Mucosa of rectum (tissue), 2 donors: ENCODE results near the gene DNAJA2.
A peak's percentile ranks its signal among the peaks of the same experiment; 100 is the strongest.
"Not testable (repeated sequence)": the region's sequence is repeated elsewhere in the genome, so short reads cannot be mapped to it uniquely, and the experiment has no call there.

Experiments used
- H3K27ac ChIP-seq, 2 donors: one replicate each; pipeline ENCODE4 v1.7.0; 2013; ENCODE audit warnings: inconsistent platforms in 2 of 2, low read depth in 2 of 2, low read length in 2 of 2
- H3K27me3 ChIP-seq, 2 donors: one replicate each; pipeline ENCODE4 v1.7.0; 2013; ENCODE audit warnings: low read length in 2 of 2; ENCODE audit not compliant: control insufficient read depth in 2 of 2, insufficient read depth in 2 of 2
- H3K36me3 ChIP-seq, 2 donors: one replicate each; pipeline ENCODE4 v1.7.0; 2013; ENCODE audit warnings: low read length in 2 of 2; ENCODE audit not compliant: control insufficient read depth in 2 of 2, insufficient read depth in 2 of 2
- H3K4me1 ChIP-seq, 2 donors: one replicate each; pipeline ENCODE4 v1.7.0; 2013; ENCODE audit warnings: low read length in 2 of 2, mild to moderate bottlenecking in 1 of 2; ENCODE audit not compliant: control insufficient read depth in 2 of 2, insufficient read depth in 2 of 2
- H3K4me3 ChIP-seq, 2 donors: one replicate each; pipeline ENCODE4 v1.7.0; 2013; ENCODE audit warnings: low read length in 2 of 2
- H3K9ac ChIP-seq, 2 donors: one replicate each; pipeline ENCODE4 v1.7.0; 2013; ENCODE audit warnings: low read length in 2 of 2, low read depth in 1 of 2, mild to moderate bottlenecking in 1 of 2
- H3K9me3 ChIP-seq, 2 donors: one replicate each; pipeline ENCODE4 v1.7.0; 2013; ENCODE audit warnings: low read length in 2 of 2; ENCODE audit not compliant: control insufficient read depth in 2 of 2
- donor health status: healthy.
- donor health status: Normal muscosa, but diverticular disease.

Gene DNAJA2

DNA sequence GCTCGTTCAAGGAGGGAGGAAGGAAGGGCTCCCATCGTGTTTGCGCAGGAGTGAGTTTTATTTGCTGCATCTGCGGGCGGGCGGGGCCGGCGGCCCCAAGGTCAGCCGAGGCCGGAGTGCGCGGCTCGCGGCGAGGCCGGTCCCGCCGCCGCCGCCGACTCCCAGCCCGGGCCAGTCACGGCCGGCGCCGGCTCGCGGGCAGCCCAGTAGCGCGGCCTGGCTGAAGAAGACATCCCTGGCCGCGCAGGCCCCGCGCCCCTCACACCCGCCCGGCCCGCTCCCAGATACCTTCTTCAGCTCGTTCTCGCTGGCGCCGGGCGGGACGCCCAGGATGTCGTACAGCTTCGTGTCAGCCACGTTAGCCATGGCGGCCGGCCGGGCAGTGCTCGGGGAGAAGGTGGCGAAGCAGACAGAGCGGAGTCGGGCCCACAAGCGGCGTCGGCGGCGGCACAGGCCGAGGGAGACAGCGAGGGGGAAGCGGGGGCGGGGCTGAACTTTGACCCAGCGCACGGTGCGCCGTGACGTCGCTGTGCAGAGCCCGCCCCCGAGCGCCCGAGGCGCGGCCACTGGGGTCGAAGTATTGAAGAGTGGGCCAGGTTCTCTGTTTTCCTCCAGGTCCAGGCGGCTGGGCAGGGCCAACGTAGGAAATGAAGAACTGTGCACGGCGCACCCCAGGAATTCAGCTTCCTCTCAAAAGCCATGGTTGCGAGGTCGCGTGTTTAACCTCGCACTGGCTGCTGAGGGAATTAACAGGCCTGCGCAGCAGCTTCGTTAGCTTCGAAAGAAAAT lies at the start of gene DNAJA2:
Gene DNAJA2, minus strand, starts transcription at position 468 of the 789 bp plus-strand sequence. Its CDS starts 102 bp downstream, at position 366.
- H3K36me3 ChIP-seq = peaks cover 18% of the 10 kb centered on the region in 2 donors
- no peaks in the 10 kb centered on the region for H3K9me3 ChIP-seq
- peaks cover 16 to 17% of the 10 kb centered on the region in 2 donors for H3K4me1 ChIP-seq
- H3K27ac ChIP-seq = peak within 1 kb of the TSS; percentile 97 to 98
- peak within 1 kb of the TSS; percentile 94 to 96 for H3K9ac ChIP-seq
- H3K4me3 ChIP-seq = peak within 1 kb of the TSS; percentile 90 to 96
- no peaks in the 10 kb centered on the region for H3K27me3 ChIP-seq

DNA sequence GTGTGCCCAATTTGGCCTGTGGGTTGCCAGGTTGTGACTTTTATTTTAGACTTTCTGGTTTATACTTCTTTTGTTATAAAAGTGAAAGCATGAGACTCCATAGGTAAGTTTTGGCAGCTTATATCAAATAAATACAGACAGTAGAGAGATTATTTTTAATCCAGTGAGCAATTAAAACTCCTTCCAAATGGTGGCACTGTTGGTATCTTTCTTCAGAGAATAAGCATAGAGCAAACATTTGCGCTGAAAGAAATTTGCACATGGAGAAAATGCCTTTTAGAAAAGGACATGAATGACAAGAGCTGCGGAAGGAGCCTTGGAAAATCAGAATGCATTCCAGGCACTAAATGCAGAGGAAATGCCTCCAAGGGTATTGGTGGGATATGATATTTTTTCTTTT lies 46.1 kb upstream of the DNAJA2 start:
- Histone ChIP-seq H3K4me1 (no peaks in the 10 kb centered on the region), H3K4me3 (no peak overlapping the region), H3K9me3 (no peaks in the 10 kb centered on the region), H3K36me3 (no peaks in the 10 kb centered on the region), H3K27me3 (no peaks in the 10 kb centered on the region), H3K9ac (no peak overlapping the region), H3K27ac (no peak overlapping the region)

DNA sequence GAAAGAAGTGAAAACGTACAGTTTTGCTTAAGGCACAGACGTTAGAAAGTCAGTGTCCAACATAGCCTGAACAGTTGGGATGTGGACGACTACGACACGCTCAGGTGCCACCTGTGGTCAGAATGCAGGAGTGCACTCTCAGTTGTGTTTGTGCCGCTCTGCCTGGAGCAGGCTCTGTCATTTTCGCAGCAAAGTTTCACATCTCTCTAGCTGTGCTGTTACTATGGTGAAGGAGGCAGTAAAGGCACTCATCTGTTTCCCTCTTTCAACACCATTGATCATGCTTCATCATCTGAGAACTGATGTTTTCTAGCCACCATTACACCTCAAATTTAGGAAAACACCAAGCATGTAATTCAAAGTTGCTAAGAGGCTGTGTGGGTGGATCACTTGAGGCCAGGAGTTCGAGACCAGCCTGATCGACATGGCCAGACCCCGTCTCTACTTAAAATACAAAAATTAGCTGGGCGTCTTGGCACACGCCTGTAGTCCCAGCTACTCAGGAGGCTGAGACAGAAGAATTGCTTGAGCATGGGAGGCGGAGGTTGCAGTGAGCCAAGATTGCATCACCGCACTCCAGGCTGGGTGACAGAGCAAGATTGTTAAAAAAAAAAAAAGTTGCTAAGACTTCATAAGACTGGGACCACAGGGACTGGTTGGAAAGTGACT lies 44.9 kb upstream of the DNAJA2 start:
- H3K9me3 ChIP-seq = no peaks in the 10 kb centered on the region
- no peak overlapping the region for H3K4me3 ChIP-seq
- H3K27me3 ChIP-seq = no peaks in the 10 kb centered on the region
- H3K9ac ChIP-seq = no peak overlapping the region
- H3K27ac ChIP-seq = no peak overlapping the region
- no peaks in the 10 kb centered on the region for H3K4me1 ChIP-seq
- H3K36me3 ChIP-seq = no peaks in the 10 kb centered on the region

DNA sequence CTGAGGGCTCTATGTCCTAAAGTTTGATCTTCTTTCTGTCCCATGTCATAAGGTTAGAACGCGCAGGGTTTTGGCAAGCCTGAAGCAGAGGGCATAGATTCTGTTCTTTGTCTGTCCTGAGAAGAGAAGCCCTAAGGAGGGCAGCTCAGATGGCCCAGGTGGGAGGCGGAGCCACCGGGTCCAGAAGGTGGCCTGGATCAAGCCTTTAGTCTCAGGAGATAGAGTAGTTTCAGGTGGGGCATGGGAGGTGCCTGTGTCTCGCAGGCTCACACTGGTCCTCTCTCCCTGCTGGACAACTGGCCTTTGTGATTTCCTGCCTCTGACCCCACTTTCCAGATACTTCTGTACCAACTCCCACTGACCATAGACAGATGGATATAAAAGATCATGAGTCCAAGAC lies 44.2 kb upstream of the DNAJA2 start:
- Histone ChIP-seq H3K27me3 (no peaks in the 10 kb centered on the region), H3K9ac (no peak overlapping the region), H3K9me3 (no peaks in the 10 kb centered on the region), H3K36me3 (no peaks in the 10 kb centered on the region), H3K4me3 (no peak overlapping the region), H3K27ac (no peak overlapping the region), H3K4me1 (no peaks in the 10 kb centered on the region)

DNA sequence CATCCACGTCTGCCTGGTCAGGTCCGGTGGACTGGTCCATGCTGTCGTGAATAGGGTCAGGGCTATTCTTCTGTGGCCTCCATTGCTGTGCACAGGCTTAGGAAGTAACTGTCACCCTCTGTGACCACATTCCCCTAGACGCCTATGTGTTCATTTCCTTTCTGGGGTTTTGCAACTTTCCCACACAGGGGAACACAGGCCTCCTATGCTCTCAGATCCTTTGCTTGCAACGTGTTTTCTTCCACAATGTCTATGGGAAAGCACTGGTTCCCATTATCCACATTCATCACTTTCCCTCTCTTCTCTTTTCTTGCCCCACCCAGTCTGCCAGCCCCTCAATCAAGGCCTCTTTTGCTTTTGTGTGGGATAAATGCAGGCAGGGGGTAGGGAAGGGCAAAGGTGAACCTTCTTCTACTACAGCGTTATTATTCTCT lies 43.2 kb upstream of the DNAJA2 start:
- Histone ChIP-seq H3K36me3 (no peaks in the 10 kb centered on the region), H3K27me3 (no peaks in the 10 kb centered on the region), H3K27ac (no peak overlapping the region), H3K4me3 (no peak overlapping the region), H3K9ac (no peak overlapping the region), H3K4me1 (no peaks in the 10 kb centered on the region), H3K9me3 (no peaks in the 10 kb centered on the region)

DNA sequence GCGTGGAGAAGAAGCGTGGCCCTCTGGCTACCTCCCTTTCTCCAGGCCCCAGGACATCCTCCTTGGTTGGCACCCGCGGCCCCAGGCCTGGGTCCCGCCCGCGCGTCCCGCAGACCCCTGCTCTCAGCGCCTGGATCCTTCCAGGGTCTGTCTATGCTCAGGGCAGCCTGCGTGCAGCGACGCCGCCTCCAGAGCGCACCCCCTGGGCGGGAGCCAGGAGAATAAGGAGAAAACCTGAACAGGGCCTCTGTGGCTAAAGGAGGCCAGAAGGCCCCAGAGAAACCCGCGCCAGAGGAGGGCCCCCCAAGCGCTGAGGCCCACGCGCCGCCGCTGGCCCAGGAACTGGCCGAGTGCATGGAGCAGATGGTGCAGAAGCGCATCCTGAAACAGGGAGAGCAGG lies 40.4 kb upstream of the DNAJA2 start:
- Histone ChIP-seq H3K27ac (no peak overlapping the region), H3K9ac (no peak overlapping the region), H3K27me3 (no peaks in the 10 kb centered on the region), H3K4me1 (no peaks in the 10 kb centered on the region), H3K4me3 (no peak overlapping the region), H3K9me3 (no peaks in the 10 kb centered on the region), H3K36me3 (no peaks in the 10 kb centered on the region)

DNA sequence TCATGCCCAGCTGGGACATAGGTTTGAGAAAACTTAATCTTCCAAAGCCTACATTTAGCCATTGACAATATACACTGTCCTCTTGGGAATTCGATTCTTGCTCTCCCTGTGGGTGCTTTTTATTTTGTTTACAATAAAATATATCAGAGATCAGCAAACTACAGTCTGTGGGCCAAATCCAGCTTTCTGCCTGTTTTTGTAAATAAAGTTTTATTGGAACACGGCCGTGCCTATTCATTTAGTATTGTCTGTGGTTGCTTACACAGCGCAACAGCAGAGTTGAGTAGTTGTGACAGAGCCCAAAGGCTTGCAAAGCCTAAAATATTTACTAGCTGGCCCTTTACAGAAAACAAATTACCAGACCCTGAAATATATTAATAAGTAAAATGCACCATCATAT lies 39.7 kb upstream of the DNAJA2 start:
- no peak overlapping the region for H3K4me3 ChIP-seq
- no peaks in the 10 kb centered on the region for H3K36me3 ChIP-seq
- H3K27ac ChIP-seq = no peak overlapping the region
- no peaks in the 10 kb centered on the region for H3K9me3 ChIP-seq
- no peak overlapping the region for H3K9ac ChIP-seq
- no peaks in the 10 kb centered on the region for H3K4me1 ChIP-seq
- no peaks in the 10 kb centered on the region for H3K27me3 ChIP-seq

DNA sequence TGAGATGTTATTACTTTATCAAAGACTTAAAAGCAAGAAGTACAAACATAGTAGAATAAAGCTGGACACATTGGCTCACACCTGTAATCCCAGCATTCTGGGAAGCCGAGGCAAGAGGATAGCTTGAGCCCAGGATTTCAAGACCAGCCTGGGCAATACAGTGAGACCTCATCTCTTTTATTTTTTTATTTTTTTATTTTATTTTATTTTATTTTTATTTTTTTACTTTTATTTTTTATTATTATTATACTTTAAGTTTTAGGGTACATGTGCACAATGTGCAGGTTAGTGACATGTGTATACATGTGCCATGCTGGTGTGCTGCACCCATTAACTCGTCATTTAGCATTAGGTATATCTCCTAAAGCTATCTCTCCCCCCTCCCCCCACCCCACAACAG lies 37.3 kb upstream of the DNAJA2 start:
- not testable (repeated sequence) for H3K27ac ChIP-seq, H3K4me3 ChIP-seq

DNA sequence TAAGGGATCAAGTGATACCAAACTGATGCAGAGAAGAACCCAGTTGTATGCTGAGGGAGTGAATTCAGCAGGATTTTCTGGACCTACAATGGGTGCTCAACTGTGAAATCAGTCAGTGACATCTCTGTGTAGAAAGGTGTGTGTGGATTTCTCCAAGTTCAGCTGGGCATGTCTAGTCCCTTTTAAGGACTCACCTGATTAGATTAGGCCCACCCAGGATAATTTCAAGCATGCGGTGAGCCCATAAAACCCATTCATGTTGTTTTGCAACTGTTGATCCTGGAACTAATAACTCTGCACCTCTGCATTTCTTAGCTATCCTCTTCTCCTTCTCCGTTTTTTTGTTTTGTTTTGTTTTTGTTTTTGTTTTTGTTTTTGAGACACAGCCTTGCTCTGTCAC lies 35.1 kb upstream of the DNAJA2 start:
- no peaks in the 10 kb centered on the region for H3K27me3 ChIP-seq
- no peak overlapping the region for H3K9ac ChIP-seq
- H3K4me3 ChIP-seq = no peak overlapping the region
- no peak overlapping the region for H3K27ac ChIP-seq
- H3K4me1 ChIP-seq = no peaks in the 10 kb centered on the region
- H3K36me3 ChIP-seq = no peaks in the 10 kb centered on the region
- H3K9me3 ChIP-seq = no peaks in the 10 kb centered on the region

More for the DNA sequence above, 37.3 kb upstream of the DNAJA2 start:
- not testable (repeated sequence) for H3K9me3 ChIP-seq, H3K27me3 ChIP-seq, H3K36me3 ChIP-seq, H3K4me1 ChIP-seq, H3K9ac ChIP-seq

DNA sequence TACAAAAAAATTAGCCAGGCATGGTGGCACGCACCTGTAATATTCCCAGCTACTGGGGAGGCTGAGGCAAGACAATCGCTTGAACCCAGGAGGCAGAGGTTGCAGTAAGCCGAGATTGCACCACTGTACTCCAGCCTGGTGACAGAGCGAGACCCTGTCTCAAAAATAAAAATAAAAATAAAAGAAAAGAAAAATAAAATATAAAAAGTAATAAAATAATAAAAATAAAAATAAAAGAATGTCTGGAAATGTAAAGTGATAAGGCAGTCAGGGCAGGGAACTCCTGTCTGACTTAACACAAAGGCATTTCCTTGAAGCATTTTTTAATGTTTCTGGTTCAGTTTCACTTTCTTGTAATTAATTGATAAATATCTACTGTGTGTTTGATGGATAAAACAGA lies 34.7 kb upstream of the DNAJA2 start:
- Histone ChIP-seq H3K9me3 (no peaks in the 10 kb centered on the region), H3K4me3 (no peak overlapping the region), H3K27ac (no peak overlapping the region), H3K9ac (no peak overlapping the region), H3K27me3 (no peaks in the 10 kb centered on the region), H3K36me3 (no peaks in the 10 kb centered on the region), H3K4me1 (no peaks in the 10 kb centered on the region)
